LNCaP clone FGC (cell line): ENCODE measurements around the gene CFAP54.

Source experiments
- DNase-seq: peaks from one replicate; pipeline ENCODE4 v3.0.0-alpha.2; 2011; ENCODE audit warnings: low read depth
- H3K4me3 ChIP-seq: 2 replicates; pipeline ENCODE4 v1.5.1; 2011; ENCODE audit warnings: mild to moderate bottlenecking, low read depth, low read length, control low read depth
- TF ChIP-seq, protein P1 (sequence below): IDR thresholded peaks from 2 replicates; pipeline ENCODE4 v1.5.1; 2012; ENCODE audit warnings: mild to moderate bottlenecking; ENCODE audit not compliant: control insufficient read depth, insufficient read depth; ENCODE audit errors: extremely low read depth

The CFAP54 gene

DNA sequence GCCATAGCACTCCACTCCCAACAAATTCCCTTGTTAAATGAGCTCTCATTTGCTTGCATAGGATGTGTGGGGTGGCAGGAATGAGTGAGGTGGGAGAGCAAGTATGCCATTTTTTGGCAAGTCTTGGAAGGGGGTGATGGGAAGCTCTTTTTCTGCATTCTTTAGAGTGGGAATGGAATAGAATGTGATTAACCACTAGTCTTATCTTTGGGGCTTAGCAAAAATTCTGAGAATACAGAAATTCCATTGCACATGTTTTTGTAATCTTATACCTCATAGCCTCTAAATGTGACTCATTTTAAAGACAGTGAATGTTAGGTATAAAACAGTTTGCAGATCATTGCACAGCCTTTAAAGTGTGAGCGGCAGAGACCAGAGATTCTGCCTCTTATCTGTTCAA is 389.3 kb downstream of the CFAP54 start:
- no peak overlapping the region for H3K4me3 ChIP-seq
- TF ChIP-seq, protein P1, sequence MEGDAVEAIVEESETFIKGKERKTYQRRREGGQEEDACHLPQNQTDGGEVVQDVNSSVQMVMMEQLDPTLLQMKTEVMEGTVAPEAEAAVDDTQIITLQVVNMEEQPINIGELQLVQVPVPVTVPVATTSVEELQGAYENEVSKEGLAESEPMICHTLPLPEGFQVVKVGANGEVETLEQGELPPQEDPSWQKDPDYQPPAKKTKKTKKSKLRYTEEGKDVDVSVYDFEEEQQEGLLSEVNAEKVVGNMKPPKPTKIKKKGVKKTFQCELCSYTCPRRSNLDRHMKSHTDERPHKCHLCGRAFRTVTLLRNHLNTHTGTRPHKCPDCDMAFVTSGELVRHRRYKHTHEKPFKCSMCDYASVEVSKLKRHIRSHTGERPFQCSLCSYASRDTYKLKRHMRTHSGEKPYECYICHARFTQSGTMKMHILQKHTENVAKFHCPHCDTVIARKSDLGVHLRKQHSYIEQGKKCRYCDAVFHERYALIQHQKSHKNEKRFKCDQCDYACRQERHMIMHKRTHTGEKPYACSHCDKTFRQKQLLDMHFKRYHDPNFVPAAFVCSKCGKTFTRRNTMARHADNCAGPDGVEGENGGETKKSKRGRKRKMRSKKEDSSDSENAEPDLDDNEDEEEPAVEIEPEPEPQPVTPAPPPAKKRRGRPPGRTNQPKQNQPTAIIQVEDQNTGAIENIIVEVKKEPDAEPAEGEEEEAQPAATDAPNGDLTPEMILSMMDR, result no peak
- no peak for DNase-seq

DNA sequence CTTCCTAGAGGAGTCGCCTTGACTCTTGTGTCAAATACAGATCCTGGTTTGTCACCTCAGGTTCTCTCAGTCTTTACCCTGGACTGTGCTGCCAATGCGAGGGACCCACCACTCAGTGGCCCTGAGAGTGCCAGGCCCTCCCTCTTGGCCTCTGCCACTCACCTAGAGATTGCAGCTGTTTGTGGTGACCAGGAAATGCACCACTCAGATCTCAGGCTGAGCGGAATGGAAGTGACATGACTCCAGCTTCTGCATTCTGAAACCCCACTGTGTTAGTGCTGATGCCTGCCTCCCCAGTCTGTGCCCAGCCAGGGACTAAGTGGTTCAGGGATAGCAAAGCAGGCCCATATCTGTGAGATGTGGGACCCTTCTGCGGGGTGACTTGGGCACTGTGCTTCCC is 389.9 kb downstream of the CFAP54 start:
- TF ChIP-seq, protein P1, result no peak
- H3K4me3 ChIP-seq, result no peak overlapping the region
- no peak for DNase-seq

DNA sequence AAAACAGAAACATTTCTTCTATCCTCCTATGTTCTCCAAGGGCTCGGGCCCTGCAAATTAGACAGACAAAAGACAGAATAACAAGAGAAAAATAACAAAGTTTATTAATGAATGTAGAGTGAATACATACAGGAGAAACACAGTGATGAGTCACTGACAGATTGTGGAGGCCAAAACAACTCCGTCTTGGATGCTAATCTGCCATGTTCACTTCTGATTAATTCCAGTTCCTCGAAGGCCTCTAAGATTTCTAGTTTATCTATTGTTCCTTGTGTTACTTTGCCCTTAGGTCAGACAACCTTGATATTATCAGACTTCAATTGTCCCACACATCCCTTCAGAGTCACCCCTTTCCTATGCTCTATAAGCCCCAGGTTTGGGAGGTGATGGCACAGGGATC is 390.8 kb downstream of the CFAP54 start:
- no peak overlapping the region for H3K4me3 ChIP-seq
- TF ChIP-seq, protein P1, result no peak
- DNase-seq, result no peak

DNA sequence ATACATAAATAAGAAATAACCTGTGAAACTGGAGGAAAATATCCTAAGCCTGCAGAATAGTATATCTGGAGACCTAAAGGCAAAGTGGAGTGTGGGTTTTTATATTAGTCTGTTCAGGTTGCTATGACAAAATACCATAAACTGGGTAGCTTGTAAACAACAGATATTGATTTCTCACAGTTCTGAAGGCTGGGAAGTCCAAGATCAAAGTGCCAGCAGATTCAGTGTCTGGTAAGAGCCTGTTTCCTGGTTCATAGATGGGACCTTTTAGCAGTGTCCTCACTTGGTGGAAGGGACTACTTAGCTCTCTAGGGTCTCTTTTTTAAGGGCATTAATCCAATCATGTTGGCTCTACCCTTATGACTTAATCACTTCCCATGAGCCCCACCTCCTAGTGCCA is 392.2 kb downstream of the CFAP54 start:
- TF ChIP-seq, protein P1, result no peak
- H3K4me3 ChIP-seq, result no peak overlapping the region
- no peak for DNase-seq

DNA sequence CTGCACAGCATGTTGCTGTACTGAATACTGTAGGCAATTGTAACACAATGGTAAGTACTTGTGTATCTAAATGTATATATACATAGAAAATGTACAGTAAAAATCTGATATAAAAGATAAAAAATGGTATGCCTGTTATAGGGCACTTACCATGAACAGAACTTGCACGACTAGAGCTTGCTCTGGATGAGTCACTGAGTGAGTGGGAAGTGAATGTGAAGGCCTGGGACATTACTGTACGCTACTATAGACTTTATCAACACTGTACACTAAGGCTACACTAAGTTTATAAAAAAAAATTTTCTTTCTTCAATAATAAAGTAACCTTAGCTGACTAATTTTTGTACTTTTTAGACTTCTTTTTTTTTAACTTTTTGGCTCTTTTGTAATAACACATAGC is 393.5 kb downstream of the CFAP54 start:
- H3K4me3 ChIP-seq, result no peak overlapping the region
- TF ChIP-seq, protein P1, result no peak
- DNase-seq, result no peak

DNA sequence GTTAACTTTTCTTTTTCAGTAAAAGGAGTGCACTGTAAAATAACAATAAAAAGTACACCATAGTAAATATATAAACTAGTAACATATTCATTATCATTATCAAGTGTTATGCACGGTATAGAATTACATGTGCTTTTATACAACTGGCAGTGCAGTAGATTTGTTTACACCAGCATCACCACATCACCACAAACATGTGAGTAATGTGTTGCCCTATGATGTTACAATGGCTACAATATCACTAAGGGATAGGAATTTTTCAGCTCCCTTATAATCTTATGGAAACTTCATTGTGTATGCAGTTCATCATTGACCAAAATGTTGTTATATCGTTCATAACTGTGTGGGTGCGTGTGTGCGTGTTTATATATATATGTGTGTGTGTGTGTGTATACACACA is 394.2 kb downstream of the CFAP54 start:
- DNase-seq, result no peak
- no peak overlapping the region for H3K4me3 ChIP-seq
- TF ChIP-seq, protein P1, result no peak

DNA sequence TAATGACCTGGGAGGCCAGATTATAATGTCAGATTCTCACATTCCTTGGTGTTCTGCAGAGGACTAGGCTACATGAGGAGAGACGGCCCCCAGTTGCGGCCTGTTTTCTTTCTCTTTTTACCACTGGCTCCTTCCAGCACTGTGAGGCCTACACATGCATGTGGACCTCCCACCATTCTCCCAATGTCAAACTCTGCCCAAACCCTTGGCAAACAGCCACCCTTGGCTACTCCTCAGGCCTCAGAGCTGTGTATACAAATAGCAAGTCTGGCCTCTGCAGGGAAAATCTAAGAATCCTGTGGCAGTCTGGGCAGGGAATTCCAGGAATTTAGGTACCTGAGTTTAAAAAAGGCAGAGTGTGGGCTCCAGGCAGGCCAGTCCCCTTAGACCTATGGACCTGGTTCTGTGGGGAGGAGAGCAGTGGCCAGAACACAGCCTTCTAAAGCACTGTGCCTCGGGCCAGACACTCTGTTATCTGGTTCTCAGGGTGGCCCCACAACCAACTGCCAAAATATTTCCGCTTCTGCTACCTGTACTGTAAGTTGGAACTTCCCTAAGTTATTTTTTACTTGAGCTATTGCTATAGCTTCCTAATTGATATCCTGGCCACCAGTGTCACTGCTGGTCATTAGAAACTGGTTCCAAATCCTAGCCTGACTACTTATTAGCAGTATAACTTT is 397.8 kb downstream of the CFAP54 start:
- TF ChIP-seq, protein P1, result no peak
- H3K4me3 ChIP-seq, result no peak overlapping the region
- DNase-seq, result no peak
